H9 (cell line): ENCODE measurements around the gene ZNF275. TPM values are rescaled to one million over a fixed set of nuclear protein-coding genes. Genes with fewer than 3 reads are reported as not detected.

Source experiments
- DNase-seq: peaks from one replicate; pipeline ENCODE4 v3.0.0-alpha.2; 2017
- H2AFZ ChIP-seq: one replicate; pipeline ENCODE4 v1.6.1; 2013; ENCODE audit warnings: mild to moderate bottlenecking, low read length, control low read depth, moderate library complexity
- H2AK5ac ChIP-seq: 2 replicates; pipeline ENCODE4 v1.6.1; 2013; ENCODE audit warnings: low read length, control low read depth, mixed read lengths; ENCODE audit not compliant: insufficient read length
- H2BK120ac ChIP-seq: one replicate; pipeline ENCODE4 v1.6.1; 2013; ENCODE audit warnings: low read depth, mild to moderate bottlenecking, low read length, control low read depth, inconsistent platforms; ENCODE audit not compliant: poor library complexity, severe bottlenecking
- H2BK12ac ChIP-seq: 2 replicates; pipeline ENCODE4 v1.6.1; 2013; ENCODE audit warnings: low read length, control low read depth, mixed read lengths, low read depth; ENCODE audit not compliant: insufficient read length
- H2BK15ac ChIP-seq: 2 replicates; pipeline ENCODE4 v1.6.1; 2013; ENCODE audit warnings: low read depth, low read length, control low read depth
- H2BK20ac ChIP-seq: one replicate; pipeline ENCODE4 v1.6.1; 2013; ENCODE audit warnings: low read depth, mild to moderate bottlenecking, low read length, control low read depth, inconsistent platforms; ENCODE audit not compliant: poor library complexity, severe bottlenecking
- H2BK5ac ChIP-seq: 2 replicates; pipeline ENCODE4 v1.6.1; 2013; ENCODE audit warnings: low read length, control low read depth, mixed read lengths; ENCODE audit not compliant: insufficient read length
- H3K14ac ChIP-seq: 2 replicates; pipeline ENCODE4 v1.6.1; 2013; ENCODE audit warnings: low read length, control low read depth; ENCODE audit not compliant: insufficient read depth
- H3K18ac ChIP-seq: 2 replicates; pipeline ENCODE4 v1.6.1; 2013; ENCODE audit warnings: low read depth, mild to moderate bottlenecking, mixed read lengths, low read length, control low read depth; ENCODE audit not compliant: insufficient read length
- H3K23ac ChIP-seq: 2 replicates; pipeline ENCODE4 v1.6.1; 2013; ENCODE audit warnings: low read length, control low read depth, mixed read lengths, low read depth; ENCODE audit not compliant: insufficient read length
- H3K23me2 ChIP-seq: 2 replicates; pipeline ENCODE4 v1.6.1; 2013; ENCODE audit warnings: low read depth, mild to moderate bottlenecking, mixed read lengths, low read length, control low read depth; ENCODE audit not compliant: insufficient read length, poor library complexity, severe bottlenecking
- H3K27ac ChIP-seq: 2 replicates; pipeline ENCODE4 v1.5.1; 2013; ENCODE audit warnings: low read length, control low read depth, mixed read lengths, low read depth; ENCODE audit not compliant: insufficient read length
- H3K27me3 ChIP-seq: 2 replicates; pipeline ENCODE4 v1.6.1; 2013; ENCODE audit warnings: low read length, control low read depth, inconsistent platforms; ENCODE audit not compliant: insufficient read depth
- H3K4ac ChIP-seq: 2 replicates; pipeline ENCODE4 v1.6.1; 2013; ENCODE audit warnings: low read depth, mild to moderate bottlenecking, control low read depth, inconsistent platforms, low read length, moderate library complexity
- H3K4me1 ChIP-seq: 2 replicates; pipeline ENCODE4 v1.6.1; 2013; ENCODE audit warnings: low read length, control low read depth, inconsistent platforms; ENCODE audit not compliant: insufficient read depth
- H3K4me2 ChIP-seq: 2 replicates; pipeline ENCODE4 v1.6.1; 2013; ENCODE audit warnings: low read length, control low read depth, mixed read lengths; ENCODE audit not compliant: insufficient read length, insufficient read depth
- H3K56ac ChIP-seq: 2 replicates; pipeline ENCODE4 v1.6.1; 2013; ENCODE audit warnings: low read depth, mild to moderate bottlenecking, mixed read lengths, low read length, control low read depth; ENCODE audit not compliant: insufficient read length
- H3K79me1 ChIP-seq: 2 replicates; pipeline ENCODE4 v1.6.1; 2013; ENCODE audit warnings: low read depth, mild to moderate bottlenecking, moderate library complexity, low read length, control low read depth, inconsistent platforms; ENCODE audit not compliant: insufficient read depth, poor library complexity, severe bottlenecking
- H3K79me2 ChIP-seq: 2 replicates; pipeline ENCODE4 v1.6.1; 2013; ENCODE audit warnings: low read length, control low read depth, inconsistent platforms; ENCODE audit not compliant: insufficient read depth
- H3K9ac ChIP-seq: 2 replicates; pipeline ENCODE4 v1.6.1; 2013; ENCODE audit warnings: low read length, control low read depth, mixed read lengths; ENCODE audit not compliant: insufficient read length; ENCODE audit errors: extremely low read depth
- H3K9me3 ChIP-seq: one replicate; pipeline ENCODE4 v1.6.1; 2013; ENCODE audit warnings: low read depth, low read length, inconsistent platforms; ENCODE audit not compliant: control insufficient read depth
- H3T11ph ChIP-seq: one replicate; pipeline ENCODE4 v1.6.1; 2013; ENCODE audit warnings: mild to moderate bottlenecking, low read length, control low read depth, inconsistent platforms
- H4K20me1 ChIP-seq: one replicate; pipeline ENCODE4 v1.6.1; 2013; ENCODE audit not compliant: control insufficient read depth, insufficient read length, insufficient read depth
- H4K5ac ChIP-seq: 2 replicates; pipeline ENCODE4 v1.6.1; 2013; ENCODE audit warnings: low read depth, mild to moderate bottlenecking, mixed read lengths, low read length, control low read depth; ENCODE audit not compliant: insufficient read length
- H4K8ac ChIP-seq: replicated peaks from 2 replicates; pipeline ENCODE4 v1.6.1; 2013; ENCODE audit warnings: low read length, control low read depth, mixed read lengths, low read depth; ENCODE audit not compliant: insufficient read length
- H4K91ac ChIP-seq: 2 replicates; pipeline ENCODE4 v1.6.1; 2013; ENCODE audit warnings: low read depth, mild to moderate bottlenecking, moderate library complexity, mixed read lengths, low read length, control low read depth; ENCODE audit not compliant: insufficient read length
- H3K27ac Mint-ChIP-seq, 3 experiments: 2 replicates in 2 of 3; 3 replicates in 1 of 3; pipeline ENCODE4 v1.8.0; 2020 to 2021; ENCODE audit warnings: mixed read lengths in 3 of 3, mild to moderate bottlenecking in 1 of 3, moderate library complexity in 1 of 3
- H3K27me3 Mint-ChIP-seq: 2 replicates; pipeline ENCODE4 v1.8.0; 2021; ENCODE audit warnings: low read depth, mild to moderate bottlenecking, moderate library complexity, mixed read lengths
- H3K36me3 Mint-ChIP-seq, 3 experiments: 2 replicates in 2 of 3; 3 replicates in 1 of 3; pipeline ENCODE4 v1.8.0; 2020 to 2021; ENCODE audit warnings: low read depth in 3 of 3, mixed read lengths in 3 of 3; ENCODE audit not compliant: insufficient read depth in 1 of 3
- H3K4me1 Mint-ChIP-seq, 2 experiments: 2 replicates each; pipeline ENCODE4 v1.8.0; 2020; ENCODE audit warnings: mixed read lengths in 2 of 2
- H3K4me3 Mint-ChIP-seq, 2 experiments: 2 replicates in 1 of 2; 3 replicates in 1 of 2; pipeline ENCODE4 v1.8.0; 2020 to 2021; ENCODE audit warnings: mild to moderate bottlenecking in 2 of 2, mixed read lengths in 2 of 2, moderate library complexity in 1 of 2
- H3K9me3 Mint-ChIP-seq, 2 experiments: 2 replicates in 1 of 2; 3 replicates in 1 of 2; pipeline ENCODE4 v1.8.0; 2020; ENCODE audit warnings: mild to moderate bottlenecking in 2 of 2, mixed read lengths in 2 of 2, moderate library complexity in 1 of 2
- WGBS: extraction: QIAGEN DNeasy Blood & Tissue Kit; methylation state at CpG from one replicate; pipeline ENCODE4 v1.1.7; 2013; ENCODE audit warnings: missing lambda C conversion rate, low lambda C conversion rate, mixed read lengths; ENCODE audit not compliant: insufficient read length; ENCODE audit errors: extremely low coverage; 5-methylcytosine and 5-hydroxymethylcytosine counted together
- total RNA-seq: library from RNA; stranded (reverse); gene quantifications from 2 replicates; pipeline ENCODE4 v1.2.1, GENCODE V29; 2021
- TF ChIP-seq, protein P1 (sequence below): fragments of 200-600 bp; sonication (generic); conservative IDR thresholded peaks from 3 replicates; pipeline ENCODE4 v1.8.0; 2021; ENCODE audit warnings: antibody characterized with exemption, mild to moderate bottlenecking

The ZNF275 gene
- total RNA-seq, 1 experiment from 2014 or later = 11.8 TPM

DNA sequence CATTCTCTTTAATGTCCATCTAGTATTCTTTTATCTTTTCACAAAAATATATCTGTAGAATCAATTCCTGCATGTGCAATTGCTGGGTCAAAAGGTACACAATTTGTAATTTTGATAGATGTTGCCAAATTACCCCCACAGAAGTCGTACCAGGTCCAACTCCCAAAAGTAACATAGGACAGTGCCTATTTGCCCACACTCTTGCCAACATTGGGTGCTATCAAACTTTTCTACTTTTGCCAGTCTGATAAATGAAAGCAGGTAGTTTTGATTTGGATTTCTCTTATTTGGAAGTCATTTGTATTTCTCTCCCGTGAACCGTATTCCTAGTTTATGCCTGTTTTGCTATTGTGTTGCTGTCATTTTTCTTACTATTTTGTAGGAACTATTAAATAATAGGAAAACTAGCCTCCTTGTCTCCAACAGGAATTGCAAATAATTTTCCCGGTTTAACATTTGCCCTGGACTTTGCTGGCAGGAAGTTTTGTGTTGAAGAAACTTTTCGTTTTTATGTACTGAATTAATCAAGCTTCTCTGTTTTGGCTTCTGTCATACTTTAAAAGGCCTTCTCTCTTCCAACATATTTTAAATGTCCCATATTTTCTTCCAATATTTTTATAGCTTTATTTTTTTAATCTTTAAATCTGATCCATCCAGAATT lies 33.1 kb downstream of the ZNF275 start:
- H3K9me3 Mint-ChIP-seq = peaks cover 63 to 77% of the 10 kb centered on the region in 2 experiments
- DNase-seq = no peak
- peaks cover 0 to 2% (median 0%) of the 10 kb centered on the region in 3 experiments; a peak in 1 of 7 replicates for H3K36me3 Mint-ChIP-seq
- Histone ChIP-seq H4K5ac (no peak overlapping the region), H3K9ac (no peak overlapping the region), H3K4me1 (no peaks in the 10 kb centered on the region), H3K23me2 (no peaks in the 10 kb centered on the region), H3K4ac (no peak overlapping the region), H2AFZ (no peak overlapping the region), H3K79me1 (no peaks in the 10 kb centered on the region), H3K18ac (no peak overlapping the region), H2BK12ac (no peak overlapping the region), H3K4me2 (no peak overlapping the region), H3K23ac (no peak overlapping the region), H2AK5ac (no peak overlapping the region), H2BK5ac (no peak overlapping the region), H4K20me1 (no peaks in the 10 kb centered on the region), H4K91ac (no peak overlapping the region), H3K14ac (no peak overlapping the region), H3K79me2 (no peaks in the 10 kb centered on the region), H3K9me3 (peaks cover 23% of the 10 kb centered on the region), H3K27ac (no peak overlapping the region), H4K8ac (no peak overlapping the region), H2BK20ac (no peak overlapping the region), H2BK15ac (no peak overlapping the region), H2BK120ac (no peak overlapping the region), H3T11ph (no peak overlapping the region), H3K27me3 (no peaks in the 10 kb centered on the region), H3K56ac (no peak overlapping the region)
- H3K27ac Mint-ChIP-seq = no peak overlapping the region
- H3K27me3 Mint-ChIP-seq = peaks cover 9% of the 10 kb centered on the region
- TF ChIP-seq, protein P1, sequence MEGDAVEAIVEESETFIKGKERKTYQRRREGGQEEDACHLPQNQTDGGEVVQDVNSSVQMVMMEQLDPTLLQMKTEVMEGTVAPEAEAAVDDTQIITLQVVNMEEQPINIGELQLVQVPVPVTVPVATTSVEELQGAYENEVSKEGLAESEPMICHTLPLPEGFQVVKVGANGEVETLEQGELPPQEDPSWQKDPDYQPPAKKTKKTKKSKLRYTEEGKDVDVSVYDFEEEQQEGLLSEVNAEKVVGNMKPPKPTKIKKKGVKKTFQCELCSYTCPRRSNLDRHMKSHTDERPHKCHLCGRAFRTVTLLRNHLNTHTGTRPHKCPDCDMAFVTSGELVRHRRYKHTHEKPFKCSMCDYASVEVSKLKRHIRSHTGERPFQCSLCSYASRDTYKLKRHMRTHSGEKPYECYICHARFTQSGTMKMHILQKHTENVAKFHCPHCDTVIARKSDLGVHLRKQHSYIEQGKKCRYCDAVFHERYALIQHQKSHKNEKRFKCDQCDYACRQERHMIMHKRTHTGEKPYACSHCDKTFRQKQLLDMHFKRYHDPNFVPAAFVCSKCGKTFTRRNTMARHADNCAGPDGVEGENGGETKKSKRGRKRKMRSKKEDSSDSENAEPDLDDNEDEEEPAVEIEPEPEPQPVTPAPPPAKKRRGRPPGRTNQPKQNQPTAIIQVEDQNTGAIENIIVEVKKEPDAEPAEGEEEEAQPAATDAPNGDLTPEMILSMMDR = no peak
- no peak overlapping the region; a peak in 1 of 5 replicates for H3K4me3 Mint-ChIP-seq
- no peaks in the 10 kb centered on the region for H3K4me1 Mint-ChIP-seq
- WGBS = no CpG with 5 or more reads among the region's 5 CpGs
